ENCODE results near the gene SHLD3.

- TF ChIP-seq POLR2A (IDR thresholded peaks at IDR 0.05; ENCODE audit: low read length) (no peak), GATA1 (IDR thresholded peaks at IDR 0.05; ENCODE audit: low read depth, low read length) (no peak)
Measured at GRCh38 chr5:65611524-65611923, 13.3 kb upstream of the SHLD3 start.

All from erythroblast (primary cell).